AG09319 (cell line): ENCODE results near the gene RPS6KA3.

Experiments
- DNase-seq: peaks from one replicate; pipeline ENCODE4 v3.0.0-alpha.2; 2010; ENCODE audit warnings: low read depth; ENCODE audit errors: extremely low read depth
- TF ChIP-seq, protein P1 (sequence below): IDR thresholded peaks from 2 replicates; pipeline ENCODE4 v1.5.1; 2011; ENCODE audit warnings: low read depth, mild to moderate bottlenecking, inconsistent platforms, low read length, moderate library complexity

The RPS6KA3 gene

DNA sequence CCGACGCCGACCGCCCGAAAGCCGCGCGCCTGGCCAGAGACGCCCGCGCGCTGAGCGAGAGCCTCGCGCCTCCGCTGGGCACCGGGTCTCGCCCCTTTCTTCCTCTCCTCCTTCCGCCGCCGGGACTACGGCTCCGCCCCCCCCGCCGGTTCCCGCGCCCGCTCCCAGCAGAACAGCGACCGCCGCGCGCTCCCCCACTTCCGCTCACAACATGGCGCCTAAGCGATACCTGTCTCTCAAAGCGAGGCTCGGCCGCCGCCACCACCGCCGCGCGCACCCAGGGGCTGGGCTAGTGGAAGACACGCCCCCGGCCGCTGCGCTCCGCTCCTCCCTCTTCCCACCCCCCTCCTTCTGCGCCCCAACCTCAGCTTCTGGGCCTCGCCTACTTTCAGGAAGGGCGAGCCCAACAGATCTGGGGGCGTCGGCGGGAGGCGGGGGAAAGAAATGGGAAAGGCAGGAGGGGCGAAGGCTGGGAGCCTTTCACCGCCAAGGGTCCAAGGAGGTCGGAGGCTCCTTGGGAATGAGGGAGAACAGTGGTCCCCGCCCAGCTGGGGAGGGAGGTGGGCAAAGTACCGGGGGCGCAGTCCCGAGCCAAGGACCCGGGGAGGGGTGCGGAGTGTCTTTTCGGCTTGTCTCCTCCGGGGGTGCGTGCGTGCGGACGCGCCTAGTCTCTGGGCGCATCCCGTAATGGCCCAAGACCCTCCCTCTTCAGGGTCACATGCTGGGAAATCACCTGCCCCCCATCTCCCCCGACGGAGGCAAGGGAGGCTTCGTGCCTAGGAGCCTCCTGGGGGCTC is at the start of gene RPS6KA3:
Gene RPS6KA3 (minus strand): TSS at position 100 of the 797 bp plus-strand sequence. CDS start 277 bp downstream, outside the sequence.
- TF ChIP-seq, protein P1, sequence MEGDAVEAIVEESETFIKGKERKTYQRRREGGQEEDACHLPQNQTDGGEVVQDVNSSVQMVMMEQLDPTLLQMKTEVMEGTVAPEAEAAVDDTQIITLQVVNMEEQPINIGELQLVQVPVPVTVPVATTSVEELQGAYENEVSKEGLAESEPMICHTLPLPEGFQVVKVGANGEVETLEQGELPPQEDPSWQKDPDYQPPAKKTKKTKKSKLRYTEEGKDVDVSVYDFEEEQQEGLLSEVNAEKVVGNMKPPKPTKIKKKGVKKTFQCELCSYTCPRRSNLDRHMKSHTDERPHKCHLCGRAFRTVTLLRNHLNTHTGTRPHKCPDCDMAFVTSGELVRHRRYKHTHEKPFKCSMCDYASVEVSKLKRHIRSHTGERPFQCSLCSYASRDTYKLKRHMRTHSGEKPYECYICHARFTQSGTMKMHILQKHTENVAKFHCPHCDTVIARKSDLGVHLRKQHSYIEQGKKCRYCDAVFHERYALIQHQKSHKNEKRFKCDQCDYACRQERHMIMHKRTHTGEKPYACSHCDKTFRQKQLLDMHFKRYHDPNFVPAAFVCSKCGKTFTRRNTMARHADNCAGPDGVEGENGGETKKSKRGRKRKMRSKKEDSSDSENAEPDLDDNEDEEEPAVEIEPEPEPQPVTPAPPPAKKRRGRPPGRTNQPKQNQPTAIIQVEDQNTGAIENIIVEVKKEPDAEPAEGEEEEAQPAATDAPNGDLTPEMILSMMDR, result no peak
- DNase-seq, result peak; percentile 65

DNA sequence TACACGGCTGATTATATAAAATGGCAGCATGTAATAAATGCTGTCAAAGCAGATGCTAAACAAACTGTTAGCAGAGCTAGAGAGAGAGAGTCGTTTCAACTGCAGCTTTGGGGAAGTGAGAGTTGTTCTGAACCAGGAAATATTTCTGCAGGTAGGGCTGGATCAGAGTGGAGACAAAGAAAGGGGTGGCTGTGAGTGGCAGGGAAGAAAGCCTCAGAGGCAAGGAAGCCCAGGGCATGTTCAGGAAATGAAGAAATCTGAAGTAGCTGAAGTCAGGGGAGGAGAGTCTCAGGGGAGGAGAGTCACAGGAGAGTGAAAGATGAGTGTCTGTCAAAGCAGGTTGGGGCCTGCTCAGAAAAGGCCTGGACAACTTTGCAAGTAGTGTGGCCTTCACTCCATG is 48.4 kb upstream of the RPS6KA3 start:
- no peak for DNase-seq
- TF ChIP-seq, protein P1, result no peak

DNA sequence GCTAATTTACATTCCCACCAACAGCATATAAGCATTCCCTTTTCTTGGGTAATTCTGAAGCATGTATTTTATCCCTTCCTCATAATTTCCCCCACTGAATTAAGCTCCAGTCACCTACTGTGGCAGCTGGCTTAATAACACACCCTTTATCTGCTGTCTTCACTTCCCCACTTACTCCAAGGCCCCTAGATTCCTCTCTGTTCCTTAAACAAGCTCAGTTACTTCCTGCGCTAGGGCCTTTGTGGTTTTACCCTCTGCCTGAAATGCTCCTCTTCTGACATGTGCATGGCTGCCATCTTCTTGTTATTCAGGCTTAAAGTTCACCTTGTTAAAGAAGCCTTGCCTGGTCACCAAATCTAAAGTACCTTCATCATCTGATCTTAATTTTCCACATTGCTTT is 47.2 kb upstream of the RPS6KA3 start:
- DNase-seq, result no peak

DNA sequence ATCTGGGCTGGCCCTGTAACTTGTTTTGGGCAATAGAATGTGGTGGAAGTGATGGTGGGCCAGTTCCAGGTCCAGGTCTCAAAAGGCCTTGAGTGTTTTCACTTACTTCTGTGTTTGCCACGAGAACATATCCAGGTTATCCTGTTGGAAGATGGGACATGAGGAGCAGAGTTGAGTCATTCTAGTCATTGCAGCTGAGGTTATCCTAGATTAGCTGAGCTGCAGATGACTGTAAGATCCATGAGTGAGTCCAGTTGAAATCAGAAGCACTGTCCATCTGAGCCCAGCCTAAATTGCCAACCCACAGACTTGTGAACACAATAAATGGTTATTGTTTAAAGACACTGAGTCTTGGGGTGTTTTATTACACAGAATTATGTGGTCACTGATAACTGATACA is 45.3 kb upstream of the RPS6KA3 start:
- TF ChIP-seq, protein P1, result no peak

More for the DNA sequence above, 47.2 kb upstream of the RPS6KA3 start:
- TF ChIP-seq, protein P1, result no peak

DNA sequence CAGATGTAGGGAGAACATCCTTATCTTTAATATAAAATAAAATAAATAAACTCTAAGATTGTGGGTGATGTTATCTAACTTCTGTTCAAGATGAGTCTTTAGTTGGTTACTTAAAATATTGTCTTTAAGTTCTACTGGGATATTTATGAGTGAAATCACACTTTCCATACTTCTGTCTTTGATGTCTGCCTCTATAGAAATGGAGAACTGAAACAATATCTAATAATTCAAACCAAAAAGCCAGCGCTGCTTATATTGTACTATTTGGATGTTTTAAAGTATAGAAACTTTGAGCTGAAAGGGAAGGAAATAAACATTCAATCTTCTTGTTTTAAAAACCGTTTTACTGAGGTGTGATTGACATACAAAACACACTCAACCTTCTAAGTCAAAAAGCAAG is 44.8 kb upstream of the RPS6KA3 start:
- TF ChIP-seq, protein P1, result no peak
- DNase-seq, result no peak

More for the DNA sequence above, 45.3 kb upstream of the RPS6KA3 start:
- no peak for DNase-seq

DNA sequence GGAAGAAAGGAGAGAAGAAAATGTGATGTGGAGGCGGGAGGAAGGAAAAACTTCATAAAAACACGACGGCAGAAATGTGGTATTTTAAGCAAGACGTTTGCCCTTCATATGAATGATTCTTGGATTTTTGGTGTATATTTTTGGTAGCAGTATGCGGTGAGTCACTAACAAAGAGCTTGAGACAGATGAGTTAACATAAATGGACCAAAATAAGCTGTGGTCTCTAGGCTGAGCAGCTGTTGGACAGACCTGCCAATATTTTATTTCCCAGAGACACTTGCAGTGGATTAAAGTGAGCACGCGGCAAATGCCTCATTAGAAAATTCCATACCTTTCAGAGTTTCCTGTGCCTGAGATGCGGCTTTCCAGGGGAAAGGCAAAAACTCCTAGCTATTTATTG is 43.1 kb upstream of the RPS6KA3 start:
- DNase-seq, result no peak

DNA sequence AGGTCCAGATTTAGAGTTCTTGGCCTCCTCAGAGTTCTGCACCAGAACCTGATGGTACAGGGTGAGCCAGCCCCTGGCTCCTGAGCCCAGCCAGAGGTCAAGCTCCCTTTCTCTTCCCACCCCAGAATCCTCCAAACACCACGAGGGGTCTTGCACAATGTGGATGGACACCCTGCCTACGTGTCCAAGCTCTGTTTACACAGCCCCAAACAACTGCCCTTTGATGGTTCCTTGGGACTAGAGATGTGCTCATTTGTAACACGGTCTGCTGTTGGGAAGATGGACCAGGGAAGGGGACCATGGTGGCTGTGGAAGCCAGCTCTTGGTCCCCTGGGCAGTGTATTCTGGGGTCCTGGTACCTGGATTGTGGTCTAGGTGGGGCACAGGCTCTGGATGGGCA is 40.0 kb upstream of the RPS6KA3 start:
- TF ChIP-seq, protein P1, result no peak
- no peak for DNase-seq

More for the DNA sequence above, 43.1 kb upstream of the RPS6KA3 start:
- TF ChIP-seq, protein P1, result no peak
